Smooth muscle cell (in vitro differentiated cells): ENCODE results near the gene SNX11. TPM values are rescaled to one million over a fixed set of nuclear protein-coding genes. Genes with fewer than 3 reads are reported as not detected.

Experiments used
- DNase-seq: peaks from one replicate; lab custom pipeline; 2025; ENCODE audit not compliant: unreplicated experiment; lab: John Stamatoyannopoulos, UW
- H2AFZ ChIP-seq: fragments of 200-600 bp; sonication (generic); 2 replicates; pipeline ENCODE4 v1.6.0; 2016; ENCODE audit warnings: antibody characterized with exemption, low read depth, mild to moderate bottlenecking
- H3F3A ChIP-seq: fragments of 200-600 bp; sonication (generic); 2 replicates; pipeline ENCODE4 v1.6.0; 2017; ENCODE audit warnings: antibody characterized with exemption, low read depth
- H3K27ac ChIP-seq: fragments of 200-600 bp; sonication (generic); 2 replicates; pipeline ENCODE4 v1.5.1; 2016; ENCODE audit warnings: low read depth, mild to moderate bottlenecking
- H3K27me3 ChIP-seq: fragments of 200-600 bp; sonication (generic); 2 replicates; pipeline ENCODE4 v1.6.1; 2016; ENCODE audit warnings: low read depth, mild to moderate bottlenecking
- H3K36me3 ChIP-seq: fragments of 200-600 bp; sonication (generic); 2 replicates; pipeline ENCODE4 v1.5.1; 2016; ENCODE audit warnings: low read depth
- H3K4me1 ChIP-seq: fragments of 200-600 bp; sonication (generic); 2 replicates; pipeline ENCODE4 v1.5.1; 2016; ENCODE audit warnings: low read depth
- H3K4me2 ChIP-seq: fragments of 200-600 bp; sonication (generic); 2 replicates; pipeline ENCODE4 v1.6.0; 2016; ENCODE audit warnings: mild to moderate bottlenecking
- H3K4me3 ChIP-seq: fragments of 200-600 bp; sonication (generic); 2 replicates; pipeline ENCODE4 v1.5.1; 2016; ENCODE audit warnings: mild to moderate bottlenecking
- H3K79me2 ChIP-seq: fragments of 200-600 bp; sonication (generic); 2 replicates; pipeline ENCODE4 v1.6.0; 2016; ENCODE audit warnings: low read depth, mild to moderate bottlenecking
- H3K9ac ChIP-seq: fragments of 200-600 bp; sonication (generic); 2 replicates; pipeline ENCODE4 v1.6.0; 2016; ENCODE audit warnings: low read depth
- H3K9me3 ChIP-seq: fragments of 200-600 bp; sonication (generic); replicated peaks from 2 replicates; pipeline ENCODE4 v1.5.1; 2016; ENCODE audit warnings: low read depth
- H4K20me1 ChIP-seq: fragments of 200-600 bp; sonication (generic); 2 replicates; pipeline ENCODE4 v1.6.0; 2016; ENCODE audit warnings: low read depth
- WGBS: methylation state at CpG from one replicate; pipeline ENCODE4 v1.1.7; 2016; ENCODE audit warnings: low lambda C conversion rate; 5-methylcytosine and 5-hydroxymethylcytosine counted together
- polyA plus RNA-seq: library from polyadenylated mRNA; unstranded; fragments of >200 nt; fragmentation: Nextera tagmentation; extraction: Ambion mirVana; gene quantifications from 2 replicates; pipeline ENCODE4 v1.2.1, GENCODE V29; 2016
- total RNA-seq: library from RNA; depleted of rRNA; stranded (reverse); fragments of >200 nt; gene quantifications from 2 replicates; pipeline ENCODE4 v1.2.3, GENCODE V29; 2014
- TF ChIP-seq, protein P1 (sequence below): fragments of 200-600 bp; sonication (generic); IDR thresholded peaks from 2 replicates; pipeline ENCODE4 v1.5.1; 2017; ENCODE audit warnings: borderline replicate concordance, mild to moderate bottlenecking, antibody characterized with exemption; ENCODE audit not compliant: insufficient read depth, poor library complexity, severe bottlenecking

The SNX11 gene
- total and polyA plus RNA-seq, 2 experiments from 2014 or later: 15.3 to 22.9 TPM

DNA sequence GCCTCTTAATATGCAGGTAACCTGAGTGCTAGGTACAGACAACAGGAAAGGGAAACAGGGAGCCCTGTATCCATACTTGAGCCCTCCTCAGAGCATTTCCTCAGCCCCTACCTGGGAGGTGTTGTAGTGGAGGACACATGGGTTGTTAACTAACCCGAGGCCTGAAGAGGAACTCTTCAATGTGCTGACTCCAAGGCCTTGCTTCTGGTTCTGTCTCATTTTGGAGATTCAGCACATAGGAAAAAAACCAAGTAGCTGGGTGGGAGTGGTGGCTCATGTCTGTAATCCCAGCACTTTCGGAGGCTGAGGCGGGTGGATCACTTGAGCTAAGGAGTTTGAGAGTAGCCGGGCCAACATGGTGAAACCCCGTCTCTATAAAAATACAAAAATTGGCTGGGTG lies 24.8 kb downstream of the SNX11 start:
- Histone ChIP-seq H3K36me3 (no peaks in the 10 kb centered on the region), H2AFZ (no peak overlapping the region), H3K9me3 (no peaks in the 10 kb centered on the region), H3K27me3 (peaks cover 5% of the 10 kb centered on the region), H3K4me1 (peaks cover 16% of the 10 kb centered on the region), H3K4me3 (no peak overlapping the region), H3F3A (no peaks in the 10 kb centered on the region), H3K4me2 (no peak overlapping the region), H3K9ac (no peak overlapping the region), H4K20me1 (no peaks in the 10 kb centered on the region), H3K27ac (no peak overlapping the region), H3K79me2 (no peaks in the 10 kb centered on the region)
- 90% methylated on average over 5 of the region's 5 CpGs for WGBS
- DNase-seq: no peak
- TF ChIP-seq, protein P1, sequence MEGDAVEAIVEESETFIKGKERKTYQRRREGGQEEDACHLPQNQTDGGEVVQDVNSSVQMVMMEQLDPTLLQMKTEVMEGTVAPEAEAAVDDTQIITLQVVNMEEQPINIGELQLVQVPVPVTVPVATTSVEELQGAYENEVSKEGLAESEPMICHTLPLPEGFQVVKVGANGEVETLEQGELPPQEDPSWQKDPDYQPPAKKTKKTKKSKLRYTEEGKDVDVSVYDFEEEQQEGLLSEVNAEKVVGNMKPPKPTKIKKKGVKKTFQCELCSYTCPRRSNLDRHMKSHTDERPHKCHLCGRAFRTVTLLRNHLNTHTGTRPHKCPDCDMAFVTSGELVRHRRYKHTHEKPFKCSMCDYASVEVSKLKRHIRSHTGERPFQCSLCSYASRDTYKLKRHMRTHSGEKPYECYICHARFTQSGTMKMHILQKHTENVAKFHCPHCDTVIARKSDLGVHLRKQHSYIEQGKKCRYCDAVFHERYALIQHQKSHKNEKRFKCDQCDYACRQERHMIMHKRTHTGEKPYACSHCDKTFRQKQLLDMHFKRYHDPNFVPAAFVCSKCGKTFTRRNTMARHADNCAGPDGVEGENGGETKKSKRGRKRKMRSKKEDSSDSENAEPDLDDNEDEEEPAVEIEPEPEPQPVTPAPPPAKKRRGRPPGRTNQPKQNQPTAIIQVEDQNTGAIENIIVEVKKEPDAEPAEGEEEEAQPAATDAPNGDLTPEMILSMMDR: no peak

DNA sequence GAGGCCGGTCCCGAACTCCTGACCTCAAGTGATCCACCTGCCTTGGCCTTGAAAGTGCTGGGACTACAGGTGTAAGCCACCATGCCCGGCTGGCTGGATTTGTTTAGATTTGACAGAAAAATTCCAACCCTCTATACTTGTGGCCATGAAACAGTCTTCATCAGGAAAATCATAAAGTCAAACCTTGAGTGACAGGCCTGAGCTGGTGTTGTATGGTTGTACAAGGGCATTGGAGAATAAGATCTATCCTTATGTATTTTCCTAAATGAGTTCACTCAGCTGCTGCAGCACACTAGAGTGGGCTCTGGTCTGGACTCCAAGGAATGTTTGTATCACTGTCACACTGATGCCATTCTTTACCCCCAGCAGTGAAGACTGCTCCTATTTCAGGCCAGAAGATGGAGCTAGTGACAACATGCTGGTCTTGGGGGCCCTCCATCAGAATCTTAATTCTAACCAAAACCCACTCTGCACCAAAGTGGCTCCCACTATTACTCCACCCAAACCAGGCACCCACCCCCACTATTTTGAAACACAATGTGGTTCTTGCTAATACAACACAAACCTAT lies 27.4 kb downstream of the SNX11 start:
- Histone ChIP-seq H3K27ac (no peak overlapping the region), H3K4me1 (peaks cover 2% of the 10 kb centered on the region), H2AFZ (no peak overlapping the region), H3K36me3 (no peaks in the 10 kb centered on the region), H3K9ac (no peak overlapping the region), H4K20me1 (no peaks in the 10 kb centered on the region), H3K9me3 (no peaks in the 10 kb centered on the region), H3K4me2 (no peak overlapping the region), H3F3A (no peaks in the 10 kb centered on the region), H3K27me3 (peaks cover 5% of the 10 kb centered on the region), H3K4me3 (no peak overlapping the region), H3K79me2 (no peaks in the 10 kb centered on the region)
- no peak for DNase-seq
- WGBS: 96% methylated on average over 3 of the region's 3 CpGs
- TF ChIP-seq, protein P1: no peak

DNA sequence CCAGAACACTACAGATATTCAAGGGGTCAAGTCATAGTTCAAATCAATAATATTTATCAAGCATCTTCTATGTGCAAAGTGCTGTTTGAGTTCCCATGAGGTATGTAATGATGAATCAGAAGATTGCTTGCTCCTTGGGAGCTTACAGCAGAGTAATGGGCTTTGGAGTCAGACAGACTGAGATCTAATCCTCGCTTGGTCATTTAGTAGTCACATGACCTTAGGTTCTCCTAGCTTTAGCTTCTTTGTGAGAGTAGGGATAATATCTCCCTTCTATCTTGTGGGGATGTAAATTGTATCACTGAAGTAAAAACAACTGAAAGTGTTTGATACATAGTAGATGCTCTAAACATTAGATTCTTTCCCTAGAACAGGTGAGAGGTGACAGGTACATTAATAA lies 30.1 kb downstream of the SNX11 start:
- Histone ChIP-seq H3K4me2 (no peak overlapping the region), H3K27me3 (peaks cover 8% of the 10 kb centered on the region), H3F3A (no peaks in the 10 kb centered on the region), H3K79me2 (no peaks in the 10 kb centered on the region), H4K20me1 (no peaks in the 10 kb centered on the region), H3K36me3 (no peaks in the 10 kb centered on the region), H3K4me1 (no peaks in the 10 kb centered on the region), H3K9ac (no peak overlapping the region), H3K27ac (no peak overlapping the region), H3K4me3 (no peak overlapping the region), H2AFZ (no peak overlapping the region), H3K9me3 (no peaks in the 10 kb centered on the region)
- no peak for DNase-seq
- 54% methylated on average over 1 of the region's 1 CpG for WGBS
- TF ChIP-seq, protein P1: no peak

DNA sequence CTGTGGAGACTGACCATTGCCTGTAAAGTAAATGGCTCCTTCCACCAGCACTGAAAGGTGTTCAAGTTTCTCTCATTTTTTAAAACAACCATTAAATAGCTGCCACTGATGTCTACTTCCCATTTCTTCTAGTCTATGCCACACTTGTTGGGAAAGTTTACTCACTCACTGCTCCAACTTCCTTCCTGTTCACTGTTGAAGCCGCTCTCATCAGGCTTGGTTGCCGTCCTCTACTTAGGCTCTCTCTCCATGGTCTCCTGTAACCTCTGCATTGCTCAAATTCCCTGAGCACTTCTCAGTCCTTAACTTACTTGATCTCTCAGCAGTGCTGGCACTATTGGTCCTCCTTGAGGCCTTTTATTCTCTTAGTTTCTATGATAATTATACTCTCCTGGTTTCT lies 32.4 kb downstream of the SNX11 start:
- H3K4me3 ChIP-seq: no peak overlapping the region
- H3K9ac ChIP-seq: no peak overlapping the region
- peaks cover 26% of the 10 kb centered on the region for H3K27me3 ChIP-seq
- H3K9me3 ChIP-seq: no peaks in the 10 kb centered on the region
- TF ChIP-seq, protein P1: no peak
- H4K20me1 ChIP-seq: no peaks in the 10 kb centered on the region
- no peaks in the 10 kb centered on the region for H3K36me3 ChIP-seq
- no peak overlapping the region for H3K4me2 ChIP-seq
- H3F3A ChIP-seq: no peaks in the 10 kb centered on the region
- WGBS: 68% methylated on average over 2 of the region's 2 CpGs
- DNase-seq: no peak
- no peak overlapping the region for H3K27ac ChIP-seq
- H2AFZ ChIP-seq: no peak overlapping the region
- H3K4me1 ChIP-seq: no peaks in the 10 kb centered on the region
- no peaks in the 10 kb centered on the region for H3K79me2 ChIP-seq
